NT2/D1 (cell line): ENCODE data around the gene ANXA3.

Experiments used
- DNase-seq: peaks from one replicate; pipeline ENCODE4 v3.0.0-alpha.2; 2011; ENCODE audit warnings: low read depth, low spot score
- H3K27me3 ChIP-seq: 2 replicates; pipeline ENCODE4 v1.6.0; 2011; ENCODE audit warnings: mild to moderate bottlenecking; ENCODE audit not compliant: insufficient read length, insufficient read depth
- H3K36me3 ChIP-seq: 2 replicates; pipeline ENCODE4 v1.6.1; 2011; ENCODE audit warnings: mild to moderate bottlenecking, low read length, mixed read lengths; ENCODE audit not compliant: insufficient read depth, insufficient read length
- H3K4me1 ChIP-seq: 2 replicates; pipeline ENCODE4 v1.5.1; 2011; ENCODE audit not compliant: insufficient read depth, insufficient read length
- H3K4me3 ChIP-seq: 2 replicates; pipeline ENCODE4 v1.5.1; 2011; ENCODE audit warnings: low read depth; ENCODE audit not compliant: insufficient read length
- H3K9ac ChIP-seq: 2 replicates; pipeline ENCODE4 v1.6.0; 2011; ENCODE audit warnings: low read depth; ENCODE audit not compliant: insufficient read length
- H3K9me3 ChIP-seq: 2 replicates; pipeline ENCODE4 v1.5.1; 2011; ENCODE audit warnings: mild to moderate bottlenecking, low read length; ENCODE audit not compliant: insufficient read depth
- SUZ12 ChIP-seq: IDR thresholded peaks from 2 replicates; pipeline ENCODE4 v1.6.1; 2011; ENCODE audit not compliant: insufficient read length, insufficient read depth; ENCODE audit errors: extremely low read depth
- YY1 ChIP-seq: IDR thresholded peaks from 2 replicates; pipeline ENCODE4 v1.6.1; 2011; ENCODE audit not compliant: insufficient read length, insufficient read depth
- ZNF274 ChIP-seq: IDR thresholded peaks from 2 replicates; pipeline ENCODE4 v1.6.1; 2011; ENCODE audit warnings: mild to moderate bottlenecking, low read depth, low read length

ANXA3 gene

GRCh38 chr4:78650106-78651024, 98.8 kb downstream of the ANXA3 start:
- Histone ChIP-seq H3K36me3 (no peaks in the 10 kb centered on the region), H3K4me1 (no peaks in the 10 kb centered on the region), H3K4me3 (no peak overlapping the region), H3K9me3 (no peaks in the 10 kb centered on the region), H3K27me3 (no peaks in the 10 kb centered on the region), H3K9ac (no peak overlapping the region)
- DNase-seq = no peak
- TF ChIP-seq YY1 (no peak), SUZ12 (no peak), ZNF274 (no peak)

GRCh38 chr4:78651250-78651860, 99.8 kb downstream of the ANXA3 start:
- H3K9me3 ChIP-seq = no peaks in the 10 kb centered on the region
- TF ChIP-seq ZNF274 (no peak), YY1 (no peak), SUZ12 (no peak)
- no peaks in the 10 kb centered on the region for H3K27me3 ChIP-seq
- H3K36me3 ChIP-seq = no peaks in the 10 kb centered on the region
- H3K4me3 ChIP-seq = no peak overlapping the region
- DNase-seq = no peak
- H3K9ac ChIP-seq = no peak overlapping the region
- no peaks in the 10 kb centered on the region for H3K4me1 ChIP-seq

GRCh38 chr4:78652282-78652876, 100.8 kb downstream of the ANXA3 start:
- Histone ChIP-seq H3K4me3 (no peak overlapping the region), H3K27me3 (no peaks in the 10 kb centered on the region), H3K9me3 (no peaks in the 10 kb centered on the region), H3K9ac (no peak overlapping the region), H3K36me3 (no peaks in the 10 kb centered on the region), H3K4me1 (no peaks in the 10 kb centered on the region)
- TF ChIP-seq SUZ12 (no peak), ZNF274 (no peak), YY1 (no peak)
- DNase-seq = no peak

GRCh38 chr4:78653655-78654054, 102.1 kb downstream of the ANXA3 start:
- no peak for TF ChIP-seq ZNF274
- no peak for TF ChIP-seq YY1
- TF ChIP-seq SUZ12 = no peak
- H3K36me3 ChIP-seq = no peaks in the 10 kb centered on the region
- H3K9ac ChIP-seq = no peak overlapping the region
- H3K4me1 ChIP-seq = no peaks in the 10 kb centered on the region
- H3K9me3 ChIP-seq = no peaks in the 10 kb centered on the region
- H3K4me3 ChIP-seq = no peak overlapping the region
- DNase-seq = no peak
- no peaks in the 10 kb centered on the region for H3K27me3 ChIP-seq

GRCh38 chr4:78654807-78655206, 103.2 kb downstream of the ANXA3 start:
- no peaks in the 10 kb centered on the region for H3K9me3 ChIP-seq
- H3K27me3 ChIP-seq = no peaks in the 10 kb centered on the region
- TF ChIP-seq ZNF274 (no peak), YY1 (no peak), SUZ12 (no peak)
- H3K36me3 ChIP-seq = no peaks in the 10 kb centered on the region
- H3K4me1 ChIP-seq = no peaks in the 10 kb centered on the region
- DNase-seq = no peak
- no peak overlapping the region for H3K4me3 ChIP-seq
- no peak overlapping the region for H3K9ac ChIP-seq

GRCh38 chr4:78656968-78657445, 105.4 kb downstream of the ANXA3 start:
- Histone ChIP-seq H3K9me3 (no peaks in the 10 kb centered on the region), H3K4me1 (no peaks in the 10 kb centered on the region), H3K9ac (no peak overlapping the region), H3K36me3 (no peaks in the 10 kb centered on the region), H3K4me3 (no peak overlapping the region), H3K27me3 (no peaks in the 10 kb centered on the region)
- TF ChIP-seq YY1 (no peak), ZNF274 (no peak), SUZ12 (no peak)
- no peak for DNase-seq

- DNase-seq = no peak
- Histone ChIP-seq H3K36me3 (no peaks in the 10 kb centered on the region), H3K9ac (no peak overlapping the region), H3K4me1 (no peaks in the 10 kb centered on the region), H3K9me3 (no peaks in the 10 kb centered on the region), H3K4me3 (no peak overlapping the region), H3K27me3 (no peaks in the 10 kb centered on the region)
- TF ChIP-seq YY1 (no peak), SUZ12 (no peak)
Measured at GRCh38 chr4:78659264-78659663, 107.7 kb downstream of the ANXA3 start.
